H9 (cell line): ENCODE results near the gene CD9. TPM values are rescaled to one million over a fixed set of nuclear protein-coding genes. Genes with fewer than 3 reads are reported as not detected.

Experiments
- DNase-seq: peaks from one replicate; pipeline ENCODE4 v3.0.0-alpha.2; 2017
- H2AFZ ChIP-seq: one replicate; pipeline ENCODE4 v1.6.1; 2013; ENCODE audit warnings: mild to moderate bottlenecking, low read length, control low read depth, moderate library complexity
- H2AK5ac ChIP-seq: 2 replicates; pipeline ENCODE4 v1.6.1; 2013; ENCODE audit warnings: low read length, control low read depth, mixed read lengths; ENCODE audit not compliant: insufficient read length
- H2BK120ac ChIP-seq: one replicate; pipeline ENCODE4 v1.6.1; 2013; ENCODE audit warnings: low read depth, mild to moderate bottlenecking, low read length, control low read depth, inconsistent platforms; ENCODE audit not compliant: poor library complexity, severe bottlenecking
- H2BK12ac ChIP-seq: 2 replicates; pipeline ENCODE4 v1.6.1; 2013; ENCODE audit warnings: low read length, control low read depth, mixed read lengths, low read depth; ENCODE audit not compliant: insufficient read length
- H2BK15ac ChIP-seq: 2 replicates; pipeline ENCODE4 v1.6.1; 2013; ENCODE audit warnings: low read depth, low read length, control low read depth
- H2BK20ac ChIP-seq: one replicate; pipeline ENCODE4 v1.6.1; 2013; ENCODE audit warnings: low read depth, mild to moderate bottlenecking, low read length, control low read depth, inconsistent platforms; ENCODE audit not compliant: poor library complexity, severe bottlenecking
- H2BK5ac ChIP-seq: 2 replicates; pipeline ENCODE4 v1.6.1; 2013; ENCODE audit warnings: low read length, control low read depth, mixed read lengths; ENCODE audit not compliant: insufficient read length
- H3K14ac ChIP-seq: 2 replicates; pipeline ENCODE4 v1.6.1; 2013; ENCODE audit warnings: low read length, control low read depth; ENCODE audit not compliant: insufficient read depth
- H3K18ac ChIP-seq: 2 replicates; pipeline ENCODE4 v1.6.1; 2013; ENCODE audit warnings: low read depth, mild to moderate bottlenecking, mixed read lengths, low read length, control low read depth; ENCODE audit not compliant: insufficient read length
- H3K23ac ChIP-seq: 2 replicates; pipeline ENCODE4 v1.6.1; 2013; ENCODE audit warnings: low read length, control low read depth, mixed read lengths, low read depth; ENCODE audit not compliant: insufficient read length
- H3K23me2 ChIP-seq: 2 replicates; pipeline ENCODE4 v1.6.1; 2013; ENCODE audit warnings: low read depth, mild to moderate bottlenecking, mixed read lengths, low read length, control low read depth; ENCODE audit not compliant: insufficient read length, poor library complexity, severe bottlenecking
- H3K27ac ChIP-seq: 2 replicates; pipeline ENCODE4 v1.5.1; 2013; ENCODE audit warnings: low read length, control low read depth, mixed read lengths, low read depth; ENCODE audit not compliant: insufficient read length
- H3K27me3 ChIP-seq: 2 replicates; pipeline ENCODE4 v1.6.1; 2013; ENCODE audit warnings: low read length, control low read depth, inconsistent platforms; ENCODE audit not compliant: insufficient read depth
- H3K4ac ChIP-seq: 2 replicates; pipeline ENCODE4 v1.6.1; 2013; ENCODE audit warnings: low read depth, mild to moderate bottlenecking, control low read depth, inconsistent platforms, low read length, moderate library complexity
- H3K4me1 ChIP-seq: 2 replicates; pipeline ENCODE4 v1.6.1; 2013; ENCODE audit warnings: low read length, control low read depth, inconsistent platforms; ENCODE audit not compliant: insufficient read depth
- H3K4me2 ChIP-seq: 2 replicates; pipeline ENCODE4 v1.6.1; 2013; ENCODE audit warnings: low read length, control low read depth, mixed read lengths; ENCODE audit not compliant: insufficient read length, insufficient read depth
- H3K56ac ChIP-seq: 2 replicates; pipeline ENCODE4 v1.6.1; 2013; ENCODE audit warnings: low read depth, mild to moderate bottlenecking, mixed read lengths, low read length, control low read depth; ENCODE audit not compliant: insufficient read length
- H3K79me1 ChIP-seq: 2 replicates; pipeline ENCODE4 v1.6.1; 2013; ENCODE audit warnings: low read depth, mild to moderate bottlenecking, moderate library complexity, low read length, control low read depth, inconsistent platforms; ENCODE audit not compliant: insufficient read depth, poor library complexity, severe bottlenecking
- H3K79me2 ChIP-seq: 2 replicates; pipeline ENCODE4 v1.6.1; 2013; ENCODE audit warnings: low read length, control low read depth, inconsistent platforms; ENCODE audit not compliant: insufficient read depth
- H3K9ac ChIP-seq: 2 replicates; pipeline ENCODE4 v1.6.1; 2013; ENCODE audit warnings: low read length, control low read depth, mixed read lengths; ENCODE audit not compliant: insufficient read length; ENCODE audit errors: extremely low read depth
- H3K9me3 ChIP-seq: one replicate; pipeline ENCODE4 v1.6.1; 2013; ENCODE audit warnings: low read depth, low read length, inconsistent platforms; ENCODE audit not compliant: control insufficient read depth
- H3T11ph ChIP-seq: one replicate; pipeline ENCODE4 v1.6.1; 2013; ENCODE audit warnings: mild to moderate bottlenecking, low read length, control low read depth, inconsistent platforms
- H4K20me1 ChIP-seq: one replicate; pipeline ENCODE4 v1.6.1; 2013; ENCODE audit not compliant: control insufficient read depth, insufficient read length, insufficient read depth
- H4K5ac ChIP-seq: 2 replicates; pipeline ENCODE4 v1.6.1; 2013; ENCODE audit warnings: low read depth, mild to moderate bottlenecking, mixed read lengths, low read length, control low read depth; ENCODE audit not compliant: insufficient read length
- H4K8ac ChIP-seq: replicated peaks from 2 replicates; pipeline ENCODE4 v1.6.1; 2013; ENCODE audit warnings: low read length, control low read depth, mixed read lengths, low read depth; ENCODE audit not compliant: insufficient read length
- H4K91ac ChIP-seq: 2 replicates; pipeline ENCODE4 v1.6.1; 2013; ENCODE audit warnings: low read depth, mild to moderate bottlenecking, moderate library complexity, mixed read lengths, low read length, control low read depth; ENCODE audit not compliant: insufficient read length
- H3K27ac Mint-ChIP-seq, 3 experiments: 2 replicates in 2 of 3; 3 replicates in 1 of 3; pipeline ENCODE4 v1.8.0; 2020 to 2021; ENCODE audit warnings: mixed read lengths in 3 of 3, mild to moderate bottlenecking in 1 of 3, moderate library complexity in 1 of 3
- H3K27me3 Mint-ChIP-seq: 2 replicates; pipeline ENCODE4 v1.8.0; 2021; ENCODE audit warnings: low read depth, mild to moderate bottlenecking, moderate library complexity, mixed read lengths
- H3K36me3 Mint-ChIP-seq, 3 experiments: 2 replicates in 2 of 3; 3 replicates in 1 of 3; pipeline ENCODE4 v1.8.0; 2020 to 2021; ENCODE audit warnings: low read depth in 3 of 3, mixed read lengths in 3 of 3; ENCODE audit not compliant: insufficient read depth in 1 of 3
- H3K4me1 Mint-ChIP-seq, 2 experiments: 2 replicates each; pipeline ENCODE4 v1.8.0; 2020; ENCODE audit warnings: mixed read lengths in 2 of 2
- H3K4me3 Mint-ChIP-seq, 2 experiments: 2 replicates in 1 of 2; 3 replicates in 1 of 2; pipeline ENCODE4 v1.8.0; 2020 to 2021; ENCODE audit warnings: mild to moderate bottlenecking in 2 of 2, mixed read lengths in 2 of 2, moderate library complexity in 1 of 2
- H3K9me3 Mint-ChIP-seq, 2 experiments: 2 replicates in 1 of 2; 3 replicates in 1 of 2; pipeline ENCODE4 v1.8.0; 2020; ENCODE audit warnings: mild to moderate bottlenecking in 2 of 2, mixed read lengths in 2 of 2, moderate library complexity in 1 of 2
- WGBS: extraction: QIAGEN DNeasy Blood & Tissue Kit; methylation state at CpG from one replicate; pipeline ENCODE4 v1.1.7; 2013; ENCODE audit warnings: missing lambda C conversion rate, low lambda C conversion rate, mixed read lengths; ENCODE audit not compliant: insufficient read length; ENCODE audit errors: extremely low coverage; 5-methylcytosine and 5-hydroxymethylcytosine counted together
- total RNA-seq: library from RNA; stranded (reverse); gene quantifications from 2 replicates; pipeline ENCODE4 v1.2.1, GENCODE V29; 2021
- TF ChIP-seq, protein P1 (sequence below): fragments of 200-600 bp; sonication (generic); conservative IDR thresholded peaks from 3 replicates; pipeline ENCODE4 v1.8.0; 2021; ENCODE audit warnings: antibody characterized with exemption, mild to moderate bottlenecking

The CD9 gene
- total RNA-seq, 1 experiment from 2014 or later: 132 TPM

DNA sequence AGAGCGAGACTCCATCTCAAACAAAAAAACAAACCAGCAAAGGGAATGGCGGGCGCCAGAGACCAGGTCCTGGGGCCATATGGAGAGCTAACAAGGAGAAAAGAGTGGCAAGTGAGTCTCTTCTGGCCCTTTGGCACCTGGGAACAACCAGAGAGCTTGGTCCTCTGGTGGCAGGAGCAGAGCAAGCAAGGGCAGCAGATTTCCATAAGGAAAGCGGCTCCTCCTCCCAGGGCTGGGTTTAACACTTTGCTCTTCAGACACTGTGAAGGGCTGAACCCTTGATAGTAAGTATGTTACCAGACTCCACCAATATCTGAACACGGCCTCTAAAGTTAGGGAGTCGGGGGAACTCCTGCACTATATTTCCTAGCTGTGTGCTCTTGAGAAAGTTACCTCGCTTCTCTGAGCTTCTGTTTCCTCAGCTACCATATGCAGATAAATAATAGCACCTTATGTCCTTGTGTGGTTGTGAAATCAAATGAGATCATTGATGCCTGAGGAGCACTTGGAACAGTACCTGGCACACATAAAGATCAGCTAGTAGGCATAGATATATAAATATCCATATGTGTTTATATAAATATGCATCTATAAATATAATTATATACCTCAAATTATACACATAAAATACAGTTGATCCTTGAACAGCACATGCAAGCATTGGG is 76.9 kb downstream of the CD9 start:
- H3K9me3 Mint-ChIP-seq: no peaks in the 10 kb centered on the region; a peak in 1 of 5 replicates
- no peak overlapping the region for H4K5ac ChIP-seq
- peak; percentile 76 for DNase-seq
- peaks cover 61 to 73% of the 10 kb centered on the region in 2 experiments for H3K4me1 Mint-ChIP-seq
- H2AK5ac ChIP-seq: no peak overlapping the region
- no peak overlapping the region for H3K9ac ChIP-seq
- no peak overlapping the region for H2AFZ ChIP-seq
- H2BK20ac ChIP-seq: no peak overlapping the region
- H3K79me1 ChIP-seq: no peaks in the 10 kb centered on the region
- no peak overlapping the region for H2BK120ac ChIP-seq
- no peaks in the 10 kb centered on the region for H3K79me2 ChIP-seq
- no peak overlapping the region for H3K27ac ChIP-seq
- H3K27me3 Mint-ChIP-seq: peaks cover 9% of the 10 kb centered on the region
- H3T11ph ChIP-seq: no peak overlapping the region
- H3K4ac ChIP-seq: no peak overlapping the region
- no peaks in the 10 kb centered on the region for H3K27me3 ChIP-seq
- H4K91ac ChIP-seq: no peak overlapping the region
- peaks cover 19% of the 10 kb centered on the region; the same call in 1 of the 2 replicates for H3K4me1 ChIP-seq
- no peak overlapping the region for H3K23ac ChIP-seq
- no peak overlapping the region for H4K8ac ChIP-seq
- H3K9me3 ChIP-seq: no peaks in the 10 kb centered on the region
- H3K23me2 ChIP-seq: peaks cover 4% of the 10 kb centered on the region
- H3K56ac ChIP-seq: no peak overlapping the region
- no peak overlapping the region for H3K14ac ChIP-seq
- no peak overlapping the region for H3K18ac ChIP-seq
- peak overlapping the region in 1 of 3 experiments; percentile 65; a peak in 1 of 7 replicates for H3K27ac Mint-ChIP-seq
- no peaks in the 10 kb centered on the region; a peak in 1 of 7 replicates for H3K36me3 Mint-ChIP-seq
- no peak overlapping the region; a peak in 1 of 5 replicates for H3K4me3 Mint-ChIP-seq
- H4K20me1 ChIP-seq: no peaks in the 10 kb centered on the region
- no peak overlapping the region for H3K4me2 ChIP-seq
- WGBS: no CpG with 5 or more reads among the region's 7 CpGs
- TF ChIP-seq, protein P1, sequence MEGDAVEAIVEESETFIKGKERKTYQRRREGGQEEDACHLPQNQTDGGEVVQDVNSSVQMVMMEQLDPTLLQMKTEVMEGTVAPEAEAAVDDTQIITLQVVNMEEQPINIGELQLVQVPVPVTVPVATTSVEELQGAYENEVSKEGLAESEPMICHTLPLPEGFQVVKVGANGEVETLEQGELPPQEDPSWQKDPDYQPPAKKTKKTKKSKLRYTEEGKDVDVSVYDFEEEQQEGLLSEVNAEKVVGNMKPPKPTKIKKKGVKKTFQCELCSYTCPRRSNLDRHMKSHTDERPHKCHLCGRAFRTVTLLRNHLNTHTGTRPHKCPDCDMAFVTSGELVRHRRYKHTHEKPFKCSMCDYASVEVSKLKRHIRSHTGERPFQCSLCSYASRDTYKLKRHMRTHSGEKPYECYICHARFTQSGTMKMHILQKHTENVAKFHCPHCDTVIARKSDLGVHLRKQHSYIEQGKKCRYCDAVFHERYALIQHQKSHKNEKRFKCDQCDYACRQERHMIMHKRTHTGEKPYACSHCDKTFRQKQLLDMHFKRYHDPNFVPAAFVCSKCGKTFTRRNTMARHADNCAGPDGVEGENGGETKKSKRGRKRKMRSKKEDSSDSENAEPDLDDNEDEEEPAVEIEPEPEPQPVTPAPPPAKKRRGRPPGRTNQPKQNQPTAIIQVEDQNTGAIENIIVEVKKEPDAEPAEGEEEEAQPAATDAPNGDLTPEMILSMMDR: peak; percentile 51; the same call in 2 of the 3 replicates
- no peak overlapping the region for H2BK12ac ChIP-seq
- no peak overlapping the region for H2BK5ac ChIP-seq
- H2BK15ac ChIP-seq: no peak overlapping the region
